Measurements from ENCODE around the gene SMIM41.

The SMIM41 gene

DNA sequence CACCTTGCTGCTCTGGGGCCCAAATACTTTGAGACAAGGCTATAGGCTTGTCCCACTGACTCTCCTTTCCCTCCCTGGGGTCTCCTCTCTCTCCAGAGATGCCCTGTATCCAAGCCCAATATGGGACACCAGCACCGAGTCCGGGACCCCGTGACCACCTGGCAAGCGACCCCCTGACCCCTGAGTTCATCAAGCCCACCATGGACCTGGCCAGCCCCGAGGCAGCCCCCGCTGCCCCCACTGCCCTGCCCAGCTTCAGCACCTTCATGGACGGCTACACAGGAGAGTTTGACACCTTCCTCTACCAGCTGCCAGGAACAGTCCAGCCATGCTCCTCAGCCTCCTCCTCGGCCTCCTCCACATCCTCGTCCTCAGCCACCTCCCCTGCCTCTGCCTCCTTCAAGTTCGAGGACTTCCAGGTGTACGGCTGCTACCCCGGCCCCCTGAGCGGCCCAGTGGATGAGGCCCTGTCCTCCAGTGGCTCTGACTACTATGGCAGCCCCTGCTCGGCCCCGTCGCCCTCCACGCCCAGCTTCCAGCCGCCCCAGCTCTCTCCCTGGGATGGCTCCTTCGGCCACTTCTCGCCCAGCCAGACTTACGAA, 25.2 kb upstream of the SMIM41 start:
- Mint-ChIP-seq H3K4me1 (peaks cover 28% of the 10 kb centered on the region), H3K36me3 (ENCODE audit: insufficient read depth) (peaks cover 11% of the 10 kb centered on the region), H3K27me3 (peaks cover 5% of the 10 kb centered on the region), H3K27ac (ENCODE audit: low read depth) (no peak overlapping the region), H3K9me3 (no peaks in the 10 kb centered on the region), H3K4me3 (no peak overlapping the region)
- DNase-seq (ENCODE audit: low spot score in 2 of 2) (no peak), ATAC-seq (replicated peaks; ENCODE audit: extremely low read depth, poor library complexity, severe bottlenecking) (no peak)

DNA sequence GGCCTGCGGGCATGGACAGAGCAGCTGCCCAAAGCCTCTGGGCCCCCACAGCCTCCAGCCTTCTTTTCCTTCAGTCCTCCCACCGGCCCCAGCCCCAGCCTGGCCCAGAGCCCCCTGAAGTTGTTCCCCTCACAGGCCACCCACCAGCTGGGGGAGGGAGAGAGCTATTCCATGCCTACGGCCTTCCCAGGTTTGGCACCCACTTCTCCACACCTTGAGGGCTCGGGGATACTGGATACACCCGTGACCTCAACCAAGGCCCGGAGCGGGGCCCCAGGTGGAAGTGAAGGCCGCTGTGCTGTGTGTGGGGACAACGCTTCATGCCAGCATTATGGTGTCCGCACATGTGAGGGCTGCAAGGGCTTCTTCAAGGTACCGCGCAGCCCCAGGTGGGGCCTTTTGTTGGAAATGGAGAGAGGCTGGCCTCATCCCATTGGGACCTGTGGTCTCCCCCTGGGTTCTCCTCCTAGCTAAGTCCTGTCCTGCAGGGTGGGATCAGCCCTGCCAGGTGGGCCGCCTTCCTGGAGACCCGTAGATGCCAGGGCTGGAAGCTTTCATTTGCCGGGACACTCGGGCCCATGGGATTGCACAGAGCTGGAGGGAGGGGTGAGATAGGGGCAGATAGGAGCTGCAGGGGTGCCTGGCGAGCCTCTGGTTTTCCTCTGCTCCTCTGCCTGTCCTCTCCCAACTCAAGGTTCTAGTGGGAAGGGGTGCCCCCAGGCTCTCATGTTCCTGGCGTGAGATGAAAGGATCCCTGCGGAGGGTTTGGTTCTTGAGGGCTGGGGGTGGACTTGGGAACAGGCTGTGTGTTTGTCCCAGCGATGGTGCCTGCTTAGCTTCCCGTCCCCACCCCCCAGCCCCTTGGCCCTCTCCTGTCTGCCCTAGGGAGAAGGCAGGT, 24.4 kb upstream of the SMIM41 start:
- no peaks in the 10 kb centered on the region for H3K27me3 Mint-ChIP-seq
- DNase-seq (ENCODE audit: low spot score in 2 of 2): no peak
- no peaks in the 10 kb centered on the region for H3K9me3 Mint-ChIP-seq
- no peak overlapping the region for H3K4me3 Mint-ChIP-seq
- peaks cover 20% of the 10 kb centered on the region for H3K4me1 Mint-ChIP-seq
- peaks cover 11% of the 10 kb centered on the region for H3K36me3 Mint-ChIP-seq (ENCODE audit: insufficient read depth)
- no peak for ATAC-seq (replicated peaks; ENCODE audit: extremely low read depth, poor library complexity, severe bottlenecking)
- no peak overlapping the region for H3K27ac Mint-ChIP-seq (ENCODE audit: low read depth)

DNA sequence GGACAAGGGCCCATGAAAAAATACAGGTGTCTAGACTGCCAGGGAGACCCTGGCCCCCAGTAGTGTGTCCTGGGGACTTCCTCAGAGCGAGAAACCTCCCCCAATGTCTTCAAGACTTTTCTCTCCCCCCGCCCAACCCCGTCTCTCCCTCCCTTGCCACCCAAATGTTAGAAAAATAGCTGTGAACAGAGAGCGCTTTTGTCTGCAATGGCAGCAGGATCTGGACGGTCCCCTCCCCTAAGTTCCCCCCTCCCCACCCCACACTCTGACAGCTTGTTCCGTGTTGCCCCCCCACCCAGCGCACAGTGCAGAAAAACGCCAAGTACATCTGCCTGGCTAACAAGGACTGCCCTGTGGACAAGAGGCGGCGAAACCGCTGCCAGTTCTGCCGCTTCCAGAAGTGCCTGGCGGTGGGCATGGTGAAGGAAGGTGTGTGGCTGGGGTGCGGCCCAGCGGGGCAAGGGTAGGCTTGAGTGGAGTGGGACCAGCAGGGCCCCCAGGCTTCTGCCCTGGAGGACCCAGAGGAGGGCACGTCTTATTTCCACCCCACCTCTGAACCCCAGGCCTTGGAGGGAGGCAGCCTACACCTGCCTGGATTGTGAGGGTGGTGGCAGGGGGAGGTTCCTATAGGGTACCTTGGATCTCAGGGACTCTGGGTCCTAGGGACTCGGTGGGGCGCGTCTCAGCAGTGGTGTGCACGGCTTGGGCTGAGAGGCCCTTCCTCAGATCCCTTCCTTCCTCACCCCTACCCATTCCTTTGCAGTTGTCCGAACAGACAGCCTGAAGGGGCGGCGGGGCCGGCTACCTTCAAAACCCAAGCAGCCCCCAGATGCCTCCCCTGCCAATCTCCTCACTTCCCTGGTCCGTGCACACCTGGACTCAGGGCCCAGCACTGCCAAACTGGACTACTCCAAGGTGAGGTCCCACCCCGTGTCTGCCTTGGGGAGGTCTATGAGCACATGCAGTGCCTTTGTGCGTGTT, 23.5 kb upstream of the SMIM41 start:
- Mint-ChIP-seq H3K9me3 (no peaks in the 10 kb centered on the region), H3K36me3 (ENCODE audit: insufficient read depth) (peaks cover 8% of the 10 kb centered on the region), H3K4me1 (peaks cover 13% of the 10 kb centered on the region), H3K4me3 (no peak overlapping the region), H3K27me3 (no peaks in the 10 kb centered on the region), H3K27ac (ENCODE audit: low read depth) (no peak overlapping the region)
- DNase-seq (ENCODE audit: low spot score in 2 of 2): no peak
- ATAC-seq (replicated peaks; ENCODE audit: extremely low read depth, poor library complexity, severe bottlenecking): no peak

DNA sequence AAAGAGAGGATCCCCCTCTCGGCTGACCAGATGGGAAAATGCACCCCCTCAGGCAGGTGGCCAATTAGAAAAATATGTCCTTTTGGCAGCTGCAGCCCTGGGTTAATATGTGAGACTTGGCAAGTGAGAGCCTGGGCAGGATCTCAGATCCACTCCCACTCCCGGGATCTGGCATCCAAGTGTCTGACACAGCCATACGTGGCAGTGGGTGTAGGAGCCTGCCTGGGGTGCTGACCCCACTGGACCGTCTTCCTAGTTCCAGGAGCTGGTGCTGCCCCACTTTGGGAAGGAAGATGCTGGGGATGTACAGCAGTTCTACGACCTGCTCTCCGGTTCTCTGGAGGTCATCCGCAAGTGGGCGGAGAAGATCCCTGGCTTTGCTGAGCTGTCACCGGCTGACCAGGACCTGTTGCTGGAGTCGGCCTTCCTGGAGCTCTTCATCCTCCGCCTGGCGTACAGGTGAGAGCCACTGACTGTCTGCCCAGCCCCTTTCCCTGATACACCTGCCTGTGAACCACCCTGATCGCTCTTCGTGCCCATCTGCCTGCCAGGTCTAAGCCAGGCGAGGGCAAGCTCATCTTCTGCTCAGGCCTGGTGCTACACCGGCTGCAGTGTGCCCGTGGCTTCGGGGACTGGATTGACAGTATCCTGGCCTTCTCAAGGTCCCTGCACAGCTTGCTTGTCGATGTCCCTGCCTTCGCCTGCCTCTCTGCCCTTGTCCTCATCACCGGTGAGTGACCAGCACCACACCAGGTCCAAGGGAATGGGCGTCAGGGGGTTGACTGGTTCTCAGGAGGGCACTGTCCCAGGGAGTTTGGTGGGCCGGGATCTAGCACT, 22.5 kb upstream of the SMIM41 start:
- ATAC-seq (replicated peaks; ENCODE audit: extremely low read depth, poor library complexity, severe bottlenecking) (no peak), DNase-seq (ENCODE audit: low spot score in 2 of 2) (no peak)
- no peak overlapping the region for H3K4me3 Mint-ChIP-seq
- peaks cover 4% of the 10 kb centered on the region for H3K36me3 Mint-ChIP-seq (ENCODE audit: insufficient read depth)
- no peaks in the 10 kb centered on the region for H3K9me3 Mint-ChIP-seq
- no peak overlapping the region for H3K27ac Mint-ChIP-seq (ENCODE audit: low read depth)
- peaks cover 3% of the 10 kb centered on the region for H3K4me1 Mint-ChIP-seq
- no peaks in the 10 kb centered on the region for H3K27me3 Mint-ChIP-seq

GRCh38 chr12:52057638-52058576, 21.6 kb upstream of the SMIM41 start:
- no peak for DNase-seq (ENCODE audit: low spot score in 2 of 2)
- H3K4me3 Mint-ChIP-seq: no peak overlapping the region
- H3K9me3 Mint-ChIP-seq: no peaks in the 10 kb centered on the region
- H3K36me3 Mint-ChIP-seq (ENCODE audit: insufficient read depth): peaks cover 4% of the 10 kb centered on the region
- no peak for ATAC-seq (replicated peaks; ENCODE audit: extremely low read depth, poor library complexity, severe bottlenecking)
- H3K27me3 Mint-ChIP-seq: no peaks in the 10 kb centered on the region
- no peak overlapping the region for H3K27ac Mint-ChIP-seq (ENCODE audit: low read depth)
- H3K4me1 Mint-ChIP-seq: no peaks in the 10 kb centered on the region

GRCh38 chr12:52058631-52059361, 20.7 kb upstream of the SMIM41 start:
- Mint-ChIP-seq H3K4me3 (no peak overlapping the region), H3K27me3 (peaks cover 6% of the 10 kb centered on the region), H3K4me1 (no peaks in the 10 kb centered on the region), H3K36me3 (ENCODE audit: insufficient read depth) (peaks cover 2% of the 10 kb centered on the region), H3K9me3 (no peaks in the 10 kb centered on the region), H3K27ac (ENCODE audit: low read depth) (no peak overlapping the region)
- DNase-seq (ENCODE audit: low spot score in 2 of 2) (no peak), ATAC-seq (replicated peaks; ENCODE audit: extremely low read depth, poor library complexity, severe bottlenecking) (no peak)

DNA sequence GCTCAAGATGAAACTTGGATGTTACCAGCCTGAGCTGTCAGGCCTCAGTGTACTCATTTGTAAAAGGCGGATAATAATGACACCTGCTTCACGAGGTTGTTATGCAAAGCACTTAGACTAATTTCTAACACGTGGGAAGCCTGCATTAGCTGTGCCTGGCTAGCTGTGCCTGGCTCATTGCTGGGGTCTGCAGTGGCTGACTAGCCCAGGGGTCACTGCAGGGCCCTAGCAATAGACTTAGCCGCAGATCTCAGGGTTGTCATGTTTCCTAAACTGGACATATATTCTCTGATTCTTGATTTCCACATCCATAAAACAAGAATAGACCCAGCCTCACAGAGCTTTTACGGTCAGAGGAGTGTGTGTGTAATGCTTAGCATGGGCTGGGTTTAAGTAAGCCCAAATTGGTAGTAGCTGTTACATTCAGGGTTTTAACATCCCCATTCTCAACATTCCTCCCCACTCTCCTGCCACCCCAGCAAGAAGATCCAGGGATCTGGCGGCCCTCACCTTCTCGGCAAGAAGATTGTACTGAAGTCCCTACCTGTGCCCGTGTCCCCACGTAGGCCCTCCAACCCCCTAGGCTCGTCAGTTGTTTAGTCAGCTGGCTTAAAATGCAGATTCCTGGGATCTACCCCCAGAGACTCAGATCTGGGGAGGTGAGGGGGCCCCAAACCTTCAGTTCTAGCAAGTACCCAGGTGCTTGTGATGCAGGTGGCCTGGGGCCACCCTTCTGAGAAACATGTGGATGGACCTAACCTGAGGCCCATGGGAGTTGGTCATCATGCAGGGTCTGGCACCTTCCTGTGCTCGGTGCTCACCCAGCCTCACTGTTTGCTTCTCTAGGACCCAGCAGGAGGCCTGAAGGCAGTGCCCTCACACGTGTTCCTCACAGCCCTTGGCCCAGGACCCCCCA, 19.7 kb upstream of the SMIM41 start:
- no peaks in the 10 kb centered on the region for H3K9me3 Mint-ChIP-seq
- DNase-seq (ENCODE audit: low spot score in 2 of 2): no peak
- no peak for ATAC-seq (replicated peaks; ENCODE audit: extremely low read depth, poor library complexity, severe bottlenecking)
- H3K4me3 Mint-ChIP-seq: no peak overlapping the region
- H3K36me3 Mint-ChIP-seq (ENCODE audit: insufficient read depth): no peaks in the 10 kb centered on the region
- no peak overlapping the region for H3K27ac Mint-ChIP-seq (ENCODE audit: low read depth)
- H3K4me1 Mint-ChIP-seq: no peaks in the 10 kb centered on the region
- peaks cover 17% of the 10 kb centered on the region for H3K27me3 Mint-ChIP-seq

GRCh38 chr12:52060498-52061177, 18.9 kb upstream of the SMIM41 start:
- Mint-ChIP-seq H3K27ac (ENCODE audit: low read depth) (no peak overlapping the region), H3K4me3 (no peak overlapping the region), H3K4me1 (no peaks in the 10 kb centered on the region), H3K27me3 (peaks cover 25% of the 10 kb centered on the region), H3K36me3 (ENCODE audit: insufficient read depth) (no peaks in the 10 kb centered on the region), H3K9me3 (no peaks in the 10 kb centered on the region)
- DNase-seq (ENCODE audit: low spot score in 2 of 2): no peak
- no peak for ATAC-seq (replicated peaks; ENCODE audit: extremely low read depth, poor library complexity, severe bottlenecking)

DNA sequence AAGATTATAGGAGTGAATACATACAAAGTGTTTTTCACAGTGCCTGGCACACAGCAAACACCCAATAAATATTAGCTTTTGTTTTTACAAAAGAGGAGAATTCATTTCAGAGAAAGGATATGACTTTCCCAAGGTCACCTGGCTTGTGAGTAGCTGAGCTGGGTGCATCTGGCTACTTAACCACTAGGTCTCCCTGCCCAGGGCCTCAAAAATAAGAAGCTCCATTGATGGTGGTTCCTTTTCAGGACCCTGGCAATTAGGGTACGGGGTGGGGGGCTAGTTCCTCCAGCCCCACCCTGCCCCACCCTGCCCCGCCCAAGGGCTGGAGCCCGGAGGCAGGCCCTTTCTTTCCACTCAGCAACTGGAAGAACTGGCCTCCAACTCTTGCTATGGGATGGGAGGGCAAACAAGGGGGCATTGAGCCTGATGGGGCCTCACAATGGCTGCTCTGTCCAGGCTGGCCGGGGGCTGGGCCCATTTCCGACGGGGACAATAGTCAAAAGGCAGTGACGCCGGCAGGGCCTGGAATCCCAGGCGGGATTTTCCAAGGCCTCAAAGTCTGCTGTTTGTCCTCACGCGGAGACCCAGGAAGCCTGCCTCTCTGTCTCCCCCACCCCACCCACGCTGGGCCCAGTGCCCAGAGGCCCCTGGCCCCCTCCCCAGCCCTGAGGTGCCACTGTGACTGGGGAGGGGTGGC, 17.9 kb upstream of the SMIM41 start:
- H3K27ac Mint-ChIP-seq (ENCODE audit: low read depth): no peak overlapping the region
- no peak for ATAC-seq (replicated peaks; ENCODE audit: extremely low read depth, poor library complexity, severe bottlenecking)
- no peaks in the 10 kb centered on the region for H3K4me1 Mint-ChIP-seq
- H3K36me3 Mint-ChIP-seq (ENCODE audit: insufficient read depth): no peaks in the 10 kb centered on the region
- peaks cover 31% of the 10 kb centered on the region for H3K27me3 Mint-ChIP-seq
- H3K4me3 Mint-ChIP-seq: no peak overlapping the region
- H3K9me3 Mint-ChIP-seq: no peaks in the 10 kb centered on the region
- no peak for DNase-seq (ENCODE audit: low spot score in 2 of 2)
